Measurements from ENCODE around the gene OTOG.

OTOG gene

DNA sequence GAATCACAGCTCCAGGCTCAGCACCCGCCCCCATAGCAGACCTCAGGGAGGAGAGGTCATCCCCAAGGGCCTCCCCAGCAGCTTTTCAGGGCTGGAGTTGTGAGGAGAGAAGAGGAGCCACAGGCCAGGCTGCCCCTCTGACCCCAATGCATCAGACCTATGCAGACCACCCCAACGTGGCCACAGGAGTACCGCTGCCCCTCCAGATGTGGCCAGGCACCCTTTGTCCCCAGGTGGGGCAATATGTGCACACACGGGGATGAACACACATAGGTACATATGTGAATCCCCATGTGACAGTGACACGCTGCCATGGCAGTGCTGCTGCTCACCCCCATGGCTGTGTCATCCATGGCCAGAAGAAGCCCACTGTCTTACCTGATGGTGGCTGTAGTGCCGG lies 13.7 kb upstream of the OTOG start:
- Histone ChIP-seq H3K36me3 (ENCODE audit: control insufficient read depth, insufficient read depth, low read length) (no peaks in the 10 kb centered on the region), H3K27ac (ENCODE audit: low read depth, low read length) (no peak overlapping the region), H3K27me3 (ENCODE audit: control insufficient read depth, insufficient read depth, low read length) (no peaks in the 10 kb centered on the region), H3K4me1 (ENCODE audit: control insufficient read depth, insufficient read depth, low read length) (no peaks in the 10 kb centered on the region), H3K4me3 (ENCODE audit: low read length) (no peak overlapping the region), H3K9ac (ENCODE audit: low read length) (no peak overlapping the region)

DNA sequence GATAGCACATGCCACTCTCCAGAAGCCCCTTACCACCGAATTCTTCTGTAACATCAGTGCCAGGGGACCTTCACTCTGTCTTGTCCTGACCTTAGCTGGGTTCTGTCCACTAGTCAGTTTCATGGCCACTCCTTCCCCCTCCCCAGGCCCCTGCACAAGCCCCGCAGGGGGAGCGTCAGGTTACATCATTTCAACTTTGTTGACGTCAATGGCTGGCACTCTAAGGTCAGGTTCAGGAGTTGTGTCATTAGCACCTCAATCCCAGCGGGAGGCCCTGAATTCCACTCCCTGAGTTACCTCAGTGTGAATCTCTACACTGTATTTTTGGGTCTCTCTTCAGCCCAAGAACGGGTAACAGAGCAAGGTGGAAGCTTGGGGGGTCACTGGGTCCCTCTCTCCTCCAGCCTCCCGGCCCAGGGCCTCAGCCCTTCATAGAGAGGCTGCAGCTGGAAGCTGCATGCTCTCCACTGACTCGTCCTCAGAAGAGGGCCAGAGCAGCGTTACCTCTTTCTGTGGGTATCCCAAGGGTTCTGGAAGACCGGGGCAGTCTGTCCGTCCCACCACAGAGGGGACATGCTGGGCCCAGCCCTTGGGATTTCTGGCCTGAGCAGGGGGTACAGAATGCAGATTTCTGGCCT lies 13.2 kb upstream of the OTOG start:
- Histone ChIP-seq H3K27ac (ENCODE audit: low read depth, low read length) (no peak overlapping the region), H3K36me3 (ENCODE audit: control insufficient read depth, insufficient read depth, low read length) (no peaks in the 10 kb centered on the region), H3K27me3 (ENCODE audit: control insufficient read depth, insufficient read depth, low read length) (no peaks in the 10 kb centered on the region), H3K9ac (ENCODE audit: low read length) (no peak overlapping the region), H3K4me3 (ENCODE audit: low read length) (no peak overlapping the region), H3K4me1 (ENCODE audit: control insufficient read depth, insufficient read depth, low read length) (no peaks in the 10 kb centered on the region)

DNA sequence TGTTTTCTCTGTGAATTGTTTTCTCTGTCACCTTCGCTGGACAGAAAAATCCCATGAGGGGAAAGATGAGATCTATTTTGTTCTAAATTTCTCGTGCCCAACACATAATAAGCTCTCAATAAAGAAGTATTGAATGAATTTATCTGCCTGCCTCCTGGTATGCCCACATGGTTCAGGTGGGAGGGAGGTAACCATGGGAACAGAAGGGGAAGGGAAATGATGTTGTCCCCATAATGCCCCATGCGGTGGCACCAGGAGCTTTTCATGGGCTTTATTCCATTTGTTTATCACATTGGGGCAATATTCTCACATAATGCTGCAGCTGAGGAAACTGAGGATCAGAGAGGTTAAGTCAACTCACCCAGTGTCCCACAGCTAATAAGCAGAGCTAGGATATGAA lies 11.6 kb upstream of the OTOG start:
- Histone ChIP-seq H3K27me3 (ENCODE audit: control insufficient read depth, insufficient read depth, low read length) (no peaks in the 10 kb centered on the region), H3K36me3 (ENCODE audit: control insufficient read depth, insufficient read depth, low read length) (no peaks in the 10 kb centered on the region), H3K4me3 (ENCODE audit: low read length) (no peak overlapping the region), H3K4me1 (ENCODE audit: control insufficient read depth, insufficient read depth, low read length) (no peaks in the 10 kb centered on the region), H3K9ac (ENCODE audit: low read length) (no peak overlapping the region), H3K27ac (ENCODE audit: low read depth, low read length) (no peak overlapping the region)

DNA sequence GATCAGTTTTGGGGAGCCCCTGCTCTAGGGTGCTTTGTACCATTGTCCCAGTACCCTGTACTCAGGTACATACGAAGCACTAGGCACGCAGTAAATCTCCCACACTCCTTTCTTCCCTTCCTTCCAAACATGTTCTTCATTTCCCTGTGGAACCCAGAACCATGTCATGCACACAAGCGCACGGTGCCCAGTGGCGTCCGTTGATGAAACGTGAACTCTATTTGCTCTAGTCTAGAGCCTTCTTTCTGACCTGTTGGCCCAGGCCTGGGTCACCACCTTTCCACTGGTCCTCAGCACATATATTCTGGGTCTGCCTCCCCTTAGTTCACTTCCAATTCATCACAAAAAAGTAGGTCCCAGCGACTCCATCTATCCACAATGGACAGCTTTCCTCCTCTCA lies 9.8 kb upstream of the OTOG start:
- H3K36me3 ChIP-seq (ENCODE audit: control insufficient read depth, insufficient read depth, low read length) = no peaks in the 10 kb centered on the region
- H3K27ac ChIP-seq (ENCODE audit: low read depth, low read length) = no peak overlapping the region
- H3K4me1 ChIP-seq (ENCODE audit: control insufficient read depth, insufficient read depth, low read length) = no peaks in the 10 kb centered on the region
- H3K27me3 ChIP-seq (ENCODE audit: control insufficient read depth, insufficient read depth, low read length) = no peaks in the 10 kb centered on the region
- H3K9ac ChIP-seq (ENCODE audit: low read length) = no peak overlapping the region
- no peak overlapping the region for H3K4me3 ChIP-seq (ENCODE audit: low read length)

DNA sequence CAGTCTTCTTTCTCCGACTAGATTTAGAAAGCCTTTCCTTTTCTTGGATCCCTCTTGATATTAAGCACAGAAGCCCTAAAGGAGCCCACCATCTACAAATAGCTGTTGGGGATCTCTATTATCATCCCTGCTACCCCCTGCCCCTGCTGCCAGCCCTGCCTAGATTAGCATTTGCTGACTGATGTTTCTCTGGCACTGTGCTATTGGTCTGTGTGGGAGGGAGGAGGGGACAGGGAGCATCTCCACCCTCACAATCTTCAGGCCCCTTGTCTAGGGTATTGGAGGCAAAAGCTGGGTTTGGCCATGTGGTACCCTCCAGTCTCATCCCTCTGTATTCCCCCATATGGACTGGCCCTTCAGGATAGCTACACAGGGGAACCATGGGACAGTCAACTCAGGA lies 9.0 kb upstream of the OTOG start:
- no peak overlapping the region for H3K4me3 ChIP-seq (ENCODE audit: low read length)
- H3K9ac ChIP-seq (ENCODE audit: low read length) = no peak overlapping the region
- no peaks in the 10 kb centered on the region for H3K27me3 ChIP-seq (ENCODE audit: control insufficient read depth, insufficient read depth, low read length)
- H3K4me1 ChIP-seq (ENCODE audit: control insufficient read depth, insufficient read depth, low read length) = no peaks in the 10 kb centered on the region
- no peak overlapping the region for H3K27ac ChIP-seq (ENCODE audit: low read depth, low read length)
- H3K36me3 ChIP-seq (ENCODE audit: control insufficient read depth, insufficient read depth, low read length) = no peaks in the 10 kb centered on the region

DNA sequence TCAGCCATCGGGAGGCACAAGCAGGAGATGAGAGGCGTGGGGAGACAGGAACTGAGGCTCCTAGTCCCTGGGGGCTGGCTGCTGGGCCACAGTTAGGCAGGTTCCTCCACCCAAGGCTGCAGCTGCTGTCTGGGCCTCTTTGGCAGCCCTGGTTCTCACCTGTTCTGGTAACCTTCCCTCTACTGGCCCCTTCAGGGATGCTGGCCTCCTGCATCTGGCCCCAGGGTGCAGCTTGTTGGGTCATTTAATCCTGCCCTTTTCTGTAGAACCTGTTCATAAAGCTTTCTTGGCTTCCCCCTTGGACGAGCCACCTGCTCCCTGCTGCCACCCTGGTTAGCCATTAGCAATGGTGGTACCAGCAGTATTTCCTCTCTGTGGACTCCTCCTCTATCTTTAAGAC lies 8.3 kb upstream of the OTOG start:
- Histone ChIP-seq H3K27ac (ENCODE audit: low read depth, low read length) (no peak overlapping the region), H3K9ac (ENCODE audit: low read length) (no peak overlapping the region), H3K27me3 (ENCODE audit: control insufficient read depth, insufficient read depth, low read length) (no peaks in the 10 kb centered on the region), H3K4me3 (ENCODE audit: low read length) (no peak overlapping the region), H3K4me1 (ENCODE audit: control insufficient read depth, insufficient read depth, low read length) (no peaks in the 10 kb centered on the region), H3K36me3 (ENCODE audit: control insufficient read depth, insufficient read depth, low read length) (no peaks in the 10 kb centered on the region)

DNA sequence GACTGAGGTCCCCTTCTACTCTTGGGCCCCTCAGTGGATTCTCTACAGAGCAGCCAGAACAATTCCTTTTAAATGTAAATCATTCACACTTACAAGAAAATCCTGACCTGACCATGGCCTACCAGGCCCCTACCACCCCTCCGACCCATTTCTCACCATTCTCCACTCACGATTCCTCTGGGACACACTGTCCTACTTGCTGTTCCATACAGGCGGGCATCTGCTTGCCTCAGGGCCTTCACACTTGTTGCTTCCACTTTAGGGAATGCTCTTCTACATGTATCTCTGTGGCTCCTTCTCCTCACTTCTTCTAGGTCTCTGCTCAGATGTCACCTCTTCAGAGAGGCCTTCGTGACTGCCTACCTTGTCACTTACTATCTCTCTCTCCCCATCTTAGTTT lies 6.3 kb upstream of the OTOG start:
- Histone ChIP-seq H3K36me3 (ENCODE audit: control insufficient read depth, insufficient read depth, low read length) (no peaks in the 10 kb centered on the region), H3K27ac (ENCODE audit: low read depth, low read length) (no peak overlapping the region), H3K4me3 (ENCODE audit: low read length) (no peak overlapping the region), H3K4me1 (ENCODE audit: control insufficient read depth, insufficient read depth, low read length) (no peaks in the 10 kb centered on the region), H3K27me3 (ENCODE audit: control insufficient read depth, insufficient read depth, low read length) (peaks cover 2% of the 10 kb centered on the region), H3K9ac (ENCODE audit: low read length) (no peak overlapping the region)

DNA sequence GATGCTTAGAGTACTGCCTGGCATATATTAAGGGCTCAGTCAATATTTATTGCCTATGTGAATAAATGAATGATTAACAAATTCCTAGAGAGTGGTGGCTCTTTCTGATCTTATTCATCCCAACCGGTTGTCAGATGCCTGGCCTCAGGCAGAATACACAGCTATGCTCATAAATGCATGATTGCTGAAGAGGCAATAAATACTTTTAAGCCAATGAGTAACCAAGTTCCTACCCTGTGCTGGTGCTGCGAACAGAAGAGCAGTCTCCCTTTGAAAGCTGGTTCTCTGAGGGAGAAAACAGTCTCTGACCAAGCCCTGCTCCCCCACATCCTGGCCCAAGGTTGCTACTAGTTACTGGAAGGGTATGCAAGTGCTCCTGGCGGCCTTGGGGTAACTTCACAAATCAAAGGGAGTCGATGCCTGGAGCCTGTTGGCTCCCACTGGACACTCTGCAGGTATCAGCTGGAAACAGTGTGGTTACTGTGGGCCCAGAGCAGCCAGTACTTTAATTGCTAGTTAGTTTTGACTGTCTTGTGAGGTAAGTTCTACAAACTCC lies 5.7 kb upstream of the OTOG start:
- peaks cover 2% of the 10 kb centered on the region for H3K27me3 ChIP-seq (ENCODE audit: control insufficient read depth, insufficient read depth, low read length)
- H3K36me3 ChIP-seq (ENCODE audit: control insufficient read depth, insufficient read depth, low read length) = no peaks in the 10 kb centered on the region
- H3K27ac ChIP-seq (ENCODE audit: low read depth, low read length) = no peak overlapping the region
- no peak overlapping the region for H3K9ac ChIP-seq (ENCODE audit: low read length)
- no peak overlapping the region for H3K4me3 ChIP-seq (ENCODE audit: low read length)
- H3K4me1 ChIP-seq (ENCODE audit: control insufficient read depth, insufficient read depth, low read length) = no peaks in the 10 kb centered on the region

DNA sequence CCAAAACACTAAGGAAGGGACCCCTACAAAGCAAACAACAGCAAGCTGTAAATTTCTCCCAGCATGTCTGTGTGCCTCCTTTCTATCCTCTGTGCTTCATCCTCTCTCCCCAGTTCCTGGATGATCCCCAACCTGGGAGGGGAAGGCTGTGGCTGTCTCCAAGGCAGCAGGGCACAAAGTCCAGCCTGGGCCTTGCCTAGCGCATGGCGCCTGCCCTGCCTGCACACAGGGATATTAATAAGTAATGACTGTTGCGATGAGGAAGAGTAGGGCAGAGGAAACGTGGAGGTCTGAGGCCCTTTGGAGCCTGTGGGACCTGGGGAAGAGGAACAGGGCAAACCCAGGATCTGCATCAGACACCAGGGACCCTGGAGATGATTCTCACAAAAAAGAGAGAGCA lies 4.8 kb upstream of the OTOG start:
- no peaks in the 10 kb centered on the region for H3K36me3 ChIP-seq (ENCODE audit: control insufficient read depth, insufficient read depth, low read length)
- H3K27ac ChIP-seq (ENCODE audit: low read depth, low read length) = no peak overlapping the region
- H3K4me3 ChIP-seq (ENCODE audit: low read length) = peak overlapping the region; percentile 57
- no peak overlapping the region for H3K9ac ChIP-seq (ENCODE audit: low read length)
- no peaks in the 10 kb centered on the region for H3K4me1 ChIP-seq (ENCODE audit: control insufficient read depth, insufficient read depth, low read length)
- peaks cover 9% of the 10 kb centered on the region for H3K27me3 ChIP-seq (ENCODE audit: control insufficient read depth, insufficient read depth, low read length)

DNA sequence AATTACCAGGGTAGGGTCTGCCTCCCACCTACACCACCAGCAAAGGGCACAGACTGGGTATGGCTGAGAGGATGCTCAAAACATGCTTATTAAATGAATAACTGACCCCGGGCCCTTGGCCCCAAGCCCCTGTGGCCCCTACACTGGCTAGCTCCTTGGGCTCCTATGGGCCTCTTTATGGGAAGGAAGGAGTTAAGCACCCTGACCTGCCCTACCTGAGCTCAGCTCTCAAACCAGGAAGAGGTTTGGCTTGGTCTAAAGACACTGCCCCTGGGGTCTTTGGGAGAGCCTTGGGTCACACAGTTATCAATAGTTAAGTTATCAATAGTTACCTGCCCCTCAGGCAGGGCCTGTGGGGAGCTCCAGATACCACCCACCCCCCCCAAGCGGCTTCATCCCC lies 4.0 kb upstream of the OTOG start:
- Histone ChIP-seq H3K4me3 (ENCODE audit: low read length) (peak overlapping the region; percentile 57), H3K27me3 (ENCODE audit: control insufficient read depth, insufficient read depth, low read length) (peaks cover 12% of the 10 kb centered on the region), H3K36me3 (ENCODE audit: control insufficient read depth, insufficient read depth, low read length) (no peaks in the 10 kb centered on the region), H3K27ac (ENCODE audit: low read depth, low read length) (no peak overlapping the region), H3K9ac (ENCODE audit: low read length) (peak overlapping the region; percentile 19), H3K4me1 (ENCODE audit: control insufficient read depth, insufficient read depth, low read length) (no peaks in the 10 kb centered on the region)

DNA sequence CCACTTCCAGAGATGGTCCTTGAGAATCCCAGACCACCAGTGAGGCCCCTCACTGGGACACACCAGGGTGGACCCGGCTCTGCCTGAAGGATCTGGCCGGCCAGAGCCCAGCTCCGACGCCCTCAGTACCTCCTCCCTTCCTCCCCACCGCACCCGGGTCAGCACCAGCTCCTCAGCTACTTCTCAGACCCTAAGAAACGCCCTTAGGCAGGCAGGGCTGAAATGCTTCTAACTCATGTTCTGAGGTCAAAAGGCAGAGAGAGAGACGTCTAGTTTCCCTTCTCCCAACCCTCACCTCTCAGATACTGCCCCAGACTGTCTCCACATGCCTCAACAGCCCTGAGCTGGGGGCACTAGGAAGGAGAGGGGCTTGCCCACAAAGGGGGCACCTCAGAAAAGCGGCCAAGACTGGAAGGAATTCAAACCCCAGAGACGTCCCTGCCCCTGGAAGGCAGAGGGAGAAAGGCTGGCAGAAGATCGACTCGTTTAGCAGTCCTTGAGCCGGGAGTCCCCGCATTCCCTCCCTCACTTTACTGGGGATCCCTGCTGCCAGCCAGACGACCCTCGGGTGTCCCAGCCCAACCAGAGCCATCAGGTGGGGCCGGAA lies 3.4 kb upstream of the OTOG start:
- H3K9ac ChIP-seq (ENCODE audit: low read length) = peak overlapping the region; percentile 0
- peak overlapping the region; percentile 41 for H3K4me3 ChIP-seq (ENCODE audit: low read length)
- H3K4me1 ChIP-seq (ENCODE audit: control insufficient read depth, insufficient read depth, low read length) = no peaks in the 10 kb centered on the region
- H3K36me3 ChIP-seq (ENCODE audit: control insufficient read depth, insufficient read depth, low read length) = no peaks in the 10 kb centered on the region
- peaks cover 12% of the 10 kb centered on the region for H3K27me3 ChIP-seq (ENCODE audit: control insufficient read depth, insufficient read depth, low read length)
- H3K27ac ChIP-seq (ENCODE audit: low read depth, low read length) = no peak overlapping the region

DNA sequence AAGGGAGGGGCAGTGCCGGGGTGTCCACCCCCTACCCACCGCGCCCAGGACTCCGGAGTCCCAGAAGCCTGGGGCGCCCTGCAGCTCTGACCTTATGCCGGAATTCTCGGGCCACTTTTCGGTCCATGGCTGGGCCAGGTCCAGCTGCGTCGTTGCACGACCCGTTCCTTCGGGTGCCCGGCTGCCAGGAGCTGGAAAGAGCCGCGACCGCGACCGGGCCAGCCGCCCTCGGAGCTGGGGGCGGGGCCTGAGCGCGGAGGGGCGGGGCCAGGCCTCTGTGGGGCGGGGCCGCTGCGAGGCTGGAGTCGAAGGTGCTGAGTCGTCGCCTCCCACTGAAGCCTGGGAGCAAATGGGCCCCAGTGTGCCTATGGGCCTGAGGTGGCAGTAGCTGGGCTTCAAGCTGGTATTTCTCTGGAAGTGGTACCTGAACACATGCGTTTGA lies 2.9 kb upstream of the OTOG start, which contains the start of gene USH1C:
Gene USH1C (minus strand): TSS at position 236 of the 442 bp plus-strand sequence. CDS start 109 bp downstream, at position 127.
- H3K4me3 ChIP-seq (ENCODE audit: low read length) = peak within 1 kb of the TSS; percentile 41
- H3K4me1 ChIP-seq (ENCODE audit: control insufficient read depth, insufficient read depth, low read length) = no peaks in the 10 kb centered on the region
- H3K27me3 ChIP-seq (ENCODE audit: control insufficient read depth, insufficient read depth, low read length) = peaks cover 12% of the 10 kb centered on the region
- H3K9ac ChIP-seq (ENCODE audit: low read length) = peak within 1 kb of the TSS; percentile 0
- no peaks in the 10 kb centered on the region for H3K36me3 ChIP-seq (ENCODE audit: control insufficient read depth, insufficient read depth, low read length)
- no peak within 1 kb of the TSS for H3K27ac ChIP-seq (ENCODE audit: low read depth, low read length)

DNA sequence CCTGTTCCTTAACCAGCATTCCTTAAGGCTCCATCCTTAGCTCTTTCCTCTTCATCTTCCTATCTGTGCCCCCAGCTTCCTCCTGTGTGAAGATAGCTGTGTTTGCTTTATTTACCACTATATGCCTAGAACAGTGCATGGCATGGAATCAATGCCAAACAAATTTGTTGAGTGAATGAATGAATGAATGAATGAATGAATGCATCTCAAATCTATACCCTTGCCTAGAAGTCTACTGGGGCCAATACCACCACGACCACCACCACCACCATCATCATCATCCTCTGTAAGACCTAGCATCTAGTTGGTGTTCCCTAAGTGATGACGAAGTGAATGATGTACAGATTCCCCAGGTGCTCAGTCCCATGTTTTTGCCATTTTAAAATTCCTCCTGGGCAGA lies 819 bp upstream of the OTOG start:
- Histone ChIP-seq H3K4me1 (ENCODE audit: control insufficient read depth, insufficient read depth, low read length) (no peaks in the 10 kb centered on the region), H3K27me3 (ENCODE audit: control insufficient read depth, insufficient read depth, low read length) (peaks cover 12% of the 10 kb centered on the region), H3K27ac (ENCODE audit: low read depth, low read length) (no peak overlapping the region), H3K9ac (ENCODE audit: low read length) (no peak overlapping the region), H3K4me3 (ENCODE audit: low read length) (no peak overlapping the region), H3K36me3 (ENCODE audit: control insufficient read depth, insufficient read depth, low read length) (no peaks in the 10 kb centered on the region)
